WTC11 (cell line): Measurements from ENCODE around the gene CALN1.

Experiments
- ATF1 ChIP-seq: sonication (generic); formaldehyde crosslinking; IDR thresholded peaks from 2 replicates; pipeline ENCODE4 v1.8.1; 2023; ENCODE audit warnings: mild to moderate bottlenecking, moderate library complexity, missing genetic modification reagents
- FOXJ3 ChIP-seq: sonication (generic); formaldehyde crosslinking; IDR thresholded peaks from 2 replicates; pipeline ENCODE4 v1.9.0; 2021; ENCODE audit warnings: missing genetic modification reagents, mild to moderate bottlenecking, borderline replicate concordance
- IRF2 ChIP-seq: sonication (generic); formaldehyde crosslinking; IDR thresholded peaks from 2 replicates; pipeline ENCODE4 v1.8.0; 2022; ENCODE audit warnings: low read depth, missing genetic modification reagents, borderline replicate concordance
- MXD4 ChIP-seq: fragments of 250-450 bp; sonication (Bioruptor Pico); IDR thresholded peaks from 2 replicates; pipeline ENCODE4 v1.8.0; 2021; ENCODE audit warnings: mild to moderate bottlenecking, moderate library complexity, borderline replicate concordance
- NFYB ChIP-seq: sonication (generic); formaldehyde crosslinking; conservative IDR thresholded peaks from 2 replicates; pipeline ENCODE4 v1.8.0; 2022; ENCODE audit warnings: low read depth, missing genetic modification reagents
- SP1 ChIP-seq: sonication (generic); formaldehyde crosslinking; conservative IDR thresholded peaks from 2 replicates; pipeline ENCODE4 v1.8.1; 2022; ENCODE audit warnings: missing genetic modification reagents
- TCF7 ChIP-seq: sonication (generic); formaldehyde crosslinking; IDR thresholded peaks from 2 replicates; pipeline ENCODE4 v1.8.0; 2022; ENCODE audit warnings: mild to moderate bottlenecking, low read depth, missing genetic modification reagents, moderate library complexity
- TEAD4 ChIP-seq: sonication (generic); formaldehyde crosslinking; IDR thresholded peaks from 2 replicates; pipeline ENCODE4 v1.8.0; 2022; ENCODE audit warnings: mild to moderate bottlenecking, missing genetic modification reagents
- TP53 ChIP-seq: sonication (generic); formaldehyde crosslinking; IDR thresholded peaks from 2 replicates; pipeline ENCODE4 v1.8.1; 2023; ENCODE audit warnings: mild to moderate bottlenecking, missing genetic modification reagents
- ZNF121 ChIP-seq: sonication (generic); formaldehyde crosslinking; IDR thresholded peaks from 2 replicates; pipeline ENCODE4 v1.8.0; 2023; ENCODE audit warnings: missing genetic modification reagents
- ZNF317 ChIP-seq: sonication (generic); formaldehyde crosslinking; IDR thresholded peaks from 2 replicates; pipeline ENCODE4 v1.8.1; 2023; ENCODE audit warnings: low read depth, mild to moderate bottlenecking, moderate library complexity, missing genetic modification reagents, borderline replicate concordance
- TF ChIP-seq, protein P1 (sequence below): fragments of 200-600 bp; IDR thresholded peaks from 2 replicates; pipeline ENCODE4 v1.8.0; 2022; ENCODE audit warnings: antibody characterized with exemption
- TF ChIP-seq, protein P2 (sequence below): sonication (generic); formaldehyde crosslinking; IDR thresholded peaks from 2 replicates; pipeline ENCODE4 v1.8.1; 2023; ENCODE audit warnings: mild to moderate bottlenecking, missing genetic modification reagents
- TF ChIP-seq, protein P3 (sequence below): fragments of 250-450 bp; sonication (Bioruptor Pico); IDR thresholded peaks from 2 replicates; pipeline ENCODE4 v1.9.0; 2021; ENCODE audit warnings: mild to moderate bottlenecking

DNA sequence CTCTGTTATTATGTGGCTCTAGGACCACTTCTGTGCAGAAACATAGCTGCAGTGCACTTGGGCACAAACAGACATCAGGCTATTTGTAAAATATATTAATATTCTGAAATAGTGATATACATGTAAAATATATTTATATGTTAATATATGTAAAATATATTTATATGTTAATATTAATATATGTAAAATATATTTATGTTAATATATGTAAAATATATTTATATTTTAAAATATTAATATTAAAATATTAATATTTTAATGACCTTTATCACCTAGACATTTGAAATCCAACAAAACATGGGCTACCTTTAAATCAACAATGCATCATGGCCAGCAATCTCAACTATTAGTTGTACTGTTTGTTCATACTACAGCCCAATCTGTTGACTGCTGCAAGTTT, 347.2 kb downstream of the CALN1 start:
- TF ChIP-seq, protein P1, sequence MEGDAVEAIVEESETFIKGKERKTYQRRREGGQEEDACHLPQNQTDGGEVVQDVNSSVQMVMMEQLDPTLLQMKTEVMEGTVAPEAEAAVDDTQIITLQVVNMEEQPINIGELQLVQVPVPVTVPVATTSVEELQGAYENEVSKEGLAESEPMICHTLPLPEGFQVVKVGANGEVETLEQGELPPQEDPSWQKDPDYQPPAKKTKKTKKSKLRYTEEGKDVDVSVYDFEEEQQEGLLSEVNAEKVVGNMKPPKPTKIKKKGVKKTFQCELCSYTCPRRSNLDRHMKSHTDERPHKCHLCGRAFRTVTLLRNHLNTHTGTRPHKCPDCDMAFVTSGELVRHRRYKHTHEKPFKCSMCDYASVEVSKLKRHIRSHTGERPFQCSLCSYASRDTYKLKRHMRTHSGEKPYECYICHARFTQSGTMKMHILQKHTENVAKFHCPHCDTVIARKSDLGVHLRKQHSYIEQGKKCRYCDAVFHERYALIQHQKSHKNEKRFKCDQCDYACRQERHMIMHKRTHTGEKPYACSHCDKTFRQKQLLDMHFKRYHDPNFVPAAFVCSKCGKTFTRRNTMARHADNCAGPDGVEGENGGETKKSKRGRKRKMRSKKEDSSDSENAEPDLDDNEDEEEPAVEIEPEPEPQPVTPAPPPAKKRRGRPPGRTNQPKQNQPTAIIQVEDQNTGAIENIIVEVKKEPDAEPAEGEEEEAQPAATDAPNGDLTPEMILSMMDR, result no peak
- TF ChIP-seq, protein P2, sequence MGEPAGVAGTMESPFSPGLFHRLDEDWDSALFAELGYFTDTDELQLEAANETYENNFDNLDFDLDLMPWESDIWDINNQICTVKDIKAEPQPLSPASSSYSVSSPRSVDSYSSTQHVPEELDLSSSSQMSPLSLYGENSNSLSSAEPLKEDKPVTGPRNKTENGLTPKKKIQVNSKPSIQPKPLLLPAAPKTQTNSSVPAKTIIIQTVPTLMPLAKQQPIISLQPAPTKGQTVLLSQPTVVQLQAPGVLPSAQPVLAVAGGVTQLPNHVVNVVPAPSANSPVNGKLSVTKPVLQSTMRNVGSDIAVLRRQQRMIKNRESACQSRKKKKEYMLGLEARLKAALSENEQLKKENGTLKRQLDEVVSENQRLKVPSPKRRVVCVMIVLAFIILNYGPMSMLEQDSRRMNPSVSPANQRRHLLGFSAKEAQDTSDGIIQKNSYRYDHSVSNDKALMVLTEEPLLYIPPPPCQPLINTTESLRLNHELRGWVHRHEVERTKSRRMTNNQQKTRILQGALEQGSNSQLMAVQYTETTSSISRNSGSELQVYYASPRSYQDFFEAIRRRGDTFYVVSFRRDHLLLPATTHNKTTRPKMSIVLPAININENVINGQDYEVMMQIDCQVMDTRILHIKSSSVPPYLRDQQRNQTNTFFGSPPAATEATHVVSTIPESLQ (CRISPR knock-in tag), result no peak
- TF ChIP-seq FOXJ3 (CRISPR knock-in tag) (no peak), ZNF317 (CRISPR knock-in tag) (no peak), NFYB (CRISPR knock-in tag) (no peak), IRF2 (CRISPR knock-in tag) (no peak), ATF1 (no peak), TCF7 (CRISPR knock-in tag) (no peak), TP53 (CRISPR knock-in tag) (no peak), ZNF121 (CRISPR knock-in tag) (no peak), SP1 (no peak), MXD4 (CRISPR knock-in tag) (no peak), TEAD4 (no peak)
- TF ChIP-seq, protein P3, sequence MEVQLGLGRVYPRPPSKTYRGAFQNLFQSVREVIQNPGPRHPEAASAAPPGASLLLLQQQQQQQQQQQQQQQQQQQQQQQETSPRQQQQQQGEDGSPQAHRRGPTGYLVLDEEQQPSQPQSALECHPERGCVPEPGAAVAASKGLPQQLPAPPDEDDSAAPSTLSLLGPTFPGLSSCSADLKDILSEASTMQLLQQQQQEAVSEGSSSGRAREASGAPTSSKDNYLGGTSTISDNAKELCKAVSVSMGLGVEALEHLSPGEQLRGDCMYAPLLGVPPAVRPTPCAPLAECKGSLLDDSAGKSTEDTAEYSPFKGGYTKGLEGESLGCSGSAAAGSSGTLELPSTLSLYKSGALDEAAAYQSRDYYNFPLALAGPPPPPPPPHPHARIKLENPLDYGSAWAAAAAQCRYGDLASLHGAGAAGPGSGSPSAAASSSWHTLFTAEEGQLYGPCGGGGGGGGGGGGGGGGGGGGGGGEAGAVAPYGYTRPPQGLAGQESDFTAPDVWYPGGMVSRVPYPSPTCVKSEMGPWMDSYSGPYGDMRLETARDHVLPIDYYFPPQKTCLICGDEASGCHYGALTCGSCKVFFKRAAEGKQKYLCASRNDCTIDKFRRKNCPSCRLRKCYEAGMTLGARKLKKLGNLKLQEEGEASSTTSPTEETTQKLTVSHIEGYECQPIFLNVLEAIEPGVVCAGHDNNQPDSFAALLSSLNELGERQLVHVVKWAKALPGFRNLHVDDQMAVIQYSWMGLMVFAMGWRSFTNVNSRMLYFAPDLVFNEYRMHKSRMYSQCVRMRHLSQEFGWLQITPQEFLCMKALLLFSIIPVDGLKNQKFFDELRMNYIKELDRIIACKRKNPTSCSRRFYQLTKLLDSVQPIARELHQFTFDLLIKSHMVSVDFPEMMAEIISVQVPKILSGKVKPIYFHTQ (CRISPR knock-in tag), result no peak
